ENCODE measurements around the gene S100P.

GRCh38 chr4:6701371-6701770, 7.7 kb downstream of the S100P start:
- TF ChIP-seq POLR2A (IDR thresholded peaks at IDR 0.05) (no peak), CTCF (IDR thresholded peaks at IDR 0.05 in 8 of 11, conservative IDR thresholded peaks at IDR 0.05 in 3 of 11) (peak in 6 of 11 experiments; percentile 28 to 61 (median 44)), POLR2AphosphoS5 (IDR thresholded peaks at IDR 0.05) (no peak)

All from spleen (tissue), 7 donors.